Mucosa of descending colon (tissue), 3 donors: ENCODE measurements around the gene PPP1CB. TPM values are rescaled to one million over a fixed set of nuclear protein-coding genes. Genes with fewer than 3 reads are reported as not detected.

Experiments used
- ATAC-seq: fragments of 200-7000 bp; cut with Tn5 transposase; one replicate; pipeline ENCODE4 v1.9.1; 2020; ENCODE audit warnings: mild to moderate bottlenecking, moderate library complexity
- DNase-seq, 3 donors: peaks; one replicate each; pipeline ENCODE4 v3.0.0-alpha.2; 2020
- H3K36me3 ChIP-seq: fragments of 200-600 bp; one replicate; pipeline ENCODE4 v1.8.0; 2021; ENCODE audit warnings: low read depth, mild to moderate bottlenecking
- H3K4me1 ChIP-seq: fragments of 200-600 bp; one replicate; pipeline ENCODE4 v1.8.0; 2021; ENCODE audit warnings: low read depth, mild to moderate bottlenecking
- H3K4me3 ChIP-seq: fragments of 200-600 bp; one replicate; pipeline ENCODE4 v1.8.0; 2021; ENCODE audit warnings: mild to moderate bottlenecking
- H3K9me3 ChIP-seq: fragments of 200-600 bp; one replicate; pipeline ENCODE4 v1.8.0; 2021; ENCODE audit warnings: mild to moderate bottlenecking
- intact Hi-C, 2 donors: fragments of 100-400 bp; cut with DNase I in 1 of 2; cut with micrococcal nuclease in 1 of 2; formaldehyde crosslinking; loops; one replicate each; pipeline versions ENCODE4 v1.11.0 to v1.11.1; 2022; cut with DNase I, micrococcal nuclease
- total RNA-seq, 3 donors: library from RNA; stranded (reverse); fragmentation: NEBNext Ultra II Directional in 2 of 3; extraction: Animal tissue kit (Norgen Biotek cat#: 25700) in 2 of 3; gene quantifications; one replicate each; pipeline versions ENCODE4 v1.2.1 to v1.2.4, GENCODE V29; 2021 to 2023
- TF ChIP-seq, protein P1 (sequence below): fragments of 200-600 bp; IDR thresholded peaks from one replicate; pipeline ENCODE4 v1.8.0; 2022; ENCODE audit warnings: antibody characterized with exemption, mild to moderate bottlenecking
- donor health status: DM: no; HTN: no; CAD: no; lungs with moderate emphysema.
- donor health status: DM: no; HTN: no; CAD: no.
- donor health status: DM: no; HTN: yes; CAD: no.

Gene PPP1CB
- total RNA-seq, 3 donors from 2014 or later = 302 to 439 (median 308) TPM

DNA sequence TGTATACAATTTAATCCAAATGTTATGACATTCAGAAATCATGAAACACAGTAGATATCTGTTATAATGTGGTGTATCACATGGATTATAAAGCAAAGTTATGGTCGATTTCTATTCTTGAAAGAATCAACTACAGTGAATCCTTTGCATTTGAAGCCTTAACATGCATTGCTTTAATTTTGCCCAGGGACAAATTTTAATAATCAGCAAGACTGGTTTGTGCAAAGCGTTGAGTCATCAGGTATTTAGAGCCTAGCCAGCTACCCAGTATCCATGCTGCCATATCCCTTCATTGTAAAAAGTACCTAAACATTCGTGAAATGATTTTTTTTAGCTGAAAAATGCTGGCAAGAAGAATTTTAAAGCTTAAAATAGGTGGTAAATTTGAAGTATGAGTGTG, 50.1 kb downstream of the PPP1CB start:
- ATAC-seq (no peak), DNase-seq (no peak)
- H3K9me3 ChIP-seq = no peaks in the 10 kb centered on the region
- intact Hi-C loops = no loop called here
- H3K36me3 ChIP-seq = no peaks in the 10 kb centered on the region
- H3K4me1 ChIP-seq = no peaks in the 10 kb centered on the region
- TF ChIP-seq, protein P1, sequence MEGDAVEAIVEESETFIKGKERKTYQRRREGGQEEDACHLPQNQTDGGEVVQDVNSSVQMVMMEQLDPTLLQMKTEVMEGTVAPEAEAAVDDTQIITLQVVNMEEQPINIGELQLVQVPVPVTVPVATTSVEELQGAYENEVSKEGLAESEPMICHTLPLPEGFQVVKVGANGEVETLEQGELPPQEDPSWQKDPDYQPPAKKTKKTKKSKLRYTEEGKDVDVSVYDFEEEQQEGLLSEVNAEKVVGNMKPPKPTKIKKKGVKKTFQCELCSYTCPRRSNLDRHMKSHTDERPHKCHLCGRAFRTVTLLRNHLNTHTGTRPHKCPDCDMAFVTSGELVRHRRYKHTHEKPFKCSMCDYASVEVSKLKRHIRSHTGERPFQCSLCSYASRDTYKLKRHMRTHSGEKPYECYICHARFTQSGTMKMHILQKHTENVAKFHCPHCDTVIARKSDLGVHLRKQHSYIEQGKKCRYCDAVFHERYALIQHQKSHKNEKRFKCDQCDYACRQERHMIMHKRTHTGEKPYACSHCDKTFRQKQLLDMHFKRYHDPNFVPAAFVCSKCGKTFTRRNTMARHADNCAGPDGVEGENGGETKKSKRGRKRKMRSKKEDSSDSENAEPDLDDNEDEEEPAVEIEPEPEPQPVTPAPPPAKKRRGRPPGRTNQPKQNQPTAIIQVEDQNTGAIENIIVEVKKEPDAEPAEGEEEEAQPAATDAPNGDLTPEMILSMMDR = no peak
- no peak overlapping the region for H3K4me3 ChIP-seq

DNA sequence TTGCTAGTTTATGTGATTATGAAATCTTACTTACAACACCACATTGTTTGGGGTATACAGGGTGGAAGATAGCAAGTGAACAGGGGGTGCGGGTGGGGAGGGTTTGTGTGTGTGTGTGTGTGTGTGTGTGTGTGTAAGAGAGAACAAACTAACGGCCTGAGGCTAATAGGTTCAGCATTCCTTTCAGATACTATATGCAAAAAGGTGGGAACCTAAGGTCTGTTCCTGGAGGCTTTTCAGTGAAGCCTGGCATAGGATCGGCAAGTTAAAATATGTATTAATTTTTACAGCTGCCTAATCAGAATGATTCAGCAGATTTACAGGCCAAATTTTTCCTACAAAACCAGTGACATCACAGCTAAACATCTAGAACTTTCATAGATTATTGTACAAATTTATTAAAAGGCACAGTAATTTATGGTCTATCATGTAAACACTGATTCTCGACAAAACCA, 51.4 kb downstream of the PPP1CB start:
- DNase-seq (no peak), ATAC-seq (no peak)
- no peak overlapping the region for H3K4me3 ChIP-seq
- H3K9me3 ChIP-seq = no peaks in the 10 kb centered on the region
- no peaks in the 10 kb centered on the region for H3K36me3 ChIP-seq
- TF ChIP-seq, protein P1 = no peak
- intact Hi-C loops = no loop called here
- no peaks in the 10 kb centered on the region for H3K4me1 ChIP-seq

DNA sequence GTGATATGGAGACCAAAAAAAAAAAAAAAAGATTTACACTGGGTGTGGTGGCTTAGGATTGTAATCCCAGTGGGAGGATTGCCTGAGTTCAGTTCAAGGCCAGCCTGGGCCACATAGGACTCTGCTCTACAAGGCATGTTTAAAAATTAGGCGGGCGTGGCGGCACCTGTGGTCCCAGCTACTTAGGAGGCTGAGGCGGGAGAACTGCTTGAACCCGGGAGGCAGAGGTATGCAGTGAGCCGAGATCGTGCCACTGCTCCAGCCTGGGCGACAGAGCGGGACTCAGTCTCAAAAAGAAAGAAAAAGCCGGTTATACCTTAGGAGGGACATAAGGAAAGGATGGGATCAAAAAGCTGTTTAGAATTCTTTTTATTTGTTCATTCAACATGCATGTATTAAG, 58.3 kb downstream of the PPP1CB start:
- Histone ChIP-seq H3K4me3 (no peak overlapping the region), H3K9me3 (no peaks in the 10 kb centered on the region), H3K36me3 (no peaks in the 10 kb centered on the region), H3K4me1 (peaks cover 13% of the 10 kb centered on the region)
- ATAC-seq (peak; percentile 21), DNase-seq (peak in 2 of 3 donors; percentile 10 to 38)
- intact Hi-C loops = no loop called here
- TF ChIP-seq, protein P1 = no peak

DNA sequence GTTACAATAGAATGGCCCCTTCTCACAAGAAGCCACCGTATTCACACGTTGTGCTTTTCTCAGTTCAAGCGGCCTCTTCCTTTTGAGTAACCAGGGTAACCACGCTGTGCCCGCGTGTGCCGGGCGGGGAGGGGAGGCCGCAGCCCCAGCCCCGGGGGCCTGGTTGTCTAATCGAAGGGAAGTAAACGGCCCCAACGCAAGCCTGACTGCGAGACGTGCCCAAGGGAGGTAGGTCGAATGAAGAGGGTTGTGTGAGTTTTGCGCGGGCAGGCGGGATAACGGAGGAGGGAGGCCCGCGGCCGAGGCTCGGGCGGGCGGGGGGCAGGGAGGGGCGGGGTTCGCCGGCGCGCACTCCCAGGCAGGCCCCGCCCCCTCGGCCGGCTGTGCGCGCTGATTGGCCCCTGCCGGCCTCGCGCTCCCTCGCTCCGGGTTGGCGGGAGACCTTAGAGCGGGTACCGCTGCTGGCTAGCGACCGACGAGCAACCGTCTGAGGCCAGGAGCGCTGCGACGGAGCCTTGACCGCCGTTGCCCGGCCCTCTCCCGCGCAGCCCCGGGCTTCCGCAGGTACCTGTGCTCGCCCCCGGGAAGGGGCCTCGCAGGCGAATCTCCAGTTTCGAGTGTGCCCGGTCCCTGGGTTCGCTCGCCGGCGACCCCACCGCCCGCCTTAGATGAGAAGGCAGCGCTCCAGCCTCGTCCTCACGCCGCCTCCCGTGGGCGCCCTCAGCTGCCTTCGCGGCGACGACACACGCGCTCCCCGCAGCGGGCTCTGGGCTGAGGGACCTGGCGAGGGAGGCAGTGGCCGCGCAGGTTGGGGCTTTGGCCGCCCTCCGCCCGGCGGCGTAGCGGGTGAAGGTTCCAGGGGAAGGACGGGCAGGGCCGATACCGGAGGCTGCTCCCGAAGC, 59.0 kb downstream of the PPP1CB start, which contains the start of gene SPDYA:
SPDYA (plus strand) TSS at position 451 of the 902 bp plus-strand sequence. CDS start 5,181 bp downstream, outside the sequence.
- peaks cover 13% of the 10 kb centered on the region for H3K4me1 ChIP-seq
- H3K36me3 ChIP-seq = no peaks in the 10 kb centered on the region
- DNase-seq (peak; percentile 73 to 85 (median 75)), ATAC-seq (peak; percentile 95)
- no peak within 1 kb of the TSS for H3K4me3 ChIP-seq
- TF ChIP-seq, protein P1 = no peak
- intact Hi-C loops = no loop called here
- no peaks in the 10 kb centered on the region for H3K9me3 ChIP-seq

DNA sequence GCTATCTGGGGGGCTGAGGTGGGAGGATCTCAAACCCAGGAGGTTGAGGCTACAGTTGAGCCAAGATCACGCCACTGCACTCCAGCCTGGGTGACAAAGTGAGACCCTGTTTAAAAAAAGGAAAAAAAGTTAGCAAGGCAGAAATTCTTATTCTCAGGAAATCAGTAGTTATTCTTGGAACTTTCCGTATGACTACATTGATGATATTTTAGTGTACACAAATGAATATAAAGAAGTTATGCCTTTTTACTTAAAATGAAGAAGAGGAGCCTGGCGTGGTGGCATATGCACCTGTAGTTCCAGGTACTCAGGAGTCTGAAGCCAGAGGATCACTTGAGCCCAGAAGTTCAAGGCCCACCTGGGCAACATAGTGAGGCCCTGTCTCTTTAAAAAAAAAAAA, 66.4 kb downstream of the PPP1CB start:
- intact Hi-C loops = no loop called here
- Histone ChIP-seq H3K9me3 (no peaks in the 10 kb centered on the region), H3K4me1 (no peaks in the 10 kb centered on the region), H3K4me3 (no peak overlapping the region), H3K36me3 (no peaks in the 10 kb centered on the region)
- ATAC-seq (no peak), DNase-seq (no peak)
- TF ChIP-seq, protein P1 = no peak
